Stomach smooth muscle (tissue), 2 donors: Measurements from ENCODE around the gene TRAP1.

Experiments used
- H3K27ac ChIP-seq: one replicate; pipeline ENCODE4 v1.7.0; 2013; ENCODE audit warnings: mild to moderate bottlenecking, low read length, inconsistent platforms
- H3K27me3 ChIP-seq, 2 donors: one replicate each; pipeline ENCODE4 v1.7.0; 2013; ENCODE audit warnings: low read length in 2 of 2; ENCODE audit not compliant: insufficient read depth in 2 of 2, control insufficient read depth in 1 of 2
- H3K36me3 ChIP-seq, 2 donors: one replicate each; pipeline ENCODE4 v1.7.0; 2013; ENCODE audit warnings: low read length in 2 of 2; ENCODE audit not compliant: control insufficient read depth in 2 of 2, insufficient read depth in 2 of 2
- H3K4me1 ChIP-seq: one replicate; pipeline ENCODE4 v1.7.0; 2013; ENCODE audit warnings: low read length; ENCODE audit not compliant: control insufficient read depth, insufficient read depth
- H3K4me3 ChIP-seq, 2 donors: one replicate each; pipeline ENCODE4 v1.7.0; 2013; ENCODE audit warnings: low read length in 2 of 2
- H3K9ac ChIP-seq, 2 donors: one replicate each; pipeline ENCODE4 v1.7.0; 2013; ENCODE audit warnings: low read length in 2 of 2, mild to moderate bottlenecking in 1 of 2
- H3K9me3 ChIP-seq, 2 donors: one replicate each; pipeline ENCODE4 v1.7.0; 2013; ENCODE audit warnings: low read length in 2 of 2; ENCODE audit not compliant: control insufficient read depth in 2 of 2
- donor health status: healthy.
- donor health status: Pancreatic carcinoma.

The TRAP1 gene

GRCh38 chr16:3646348-3646920, 70.9 kb downstream of the TRAP1 start:
- no peak overlapping the region for H3K9ac ChIP-seq
- no peaks in the 10 kb centered on the region for H3K9me3 ChIP-seq
- H3K27me3 ChIP-seq: no peaks in the 10 kb centered on the region
- no peak overlapping the region for H3K4me3 ChIP-seq
- H3K4me1 ChIP-seq: no peaks in the 10 kb centered on the region
- no peak overlapping the region for H3K27ac ChIP-seq
- H3K36me3 ChIP-seq: peaks cover 6% of the 10 kb centered on the region in 2 donors

- H3K36me3 ChIP-seq: peaks cover 4 to 6% of the 10 kb centered on the region in 2 donors
- no peaks in the 10 kb centered on the region for H3K9me3 ChIP-seq
- H3K4me3 ChIP-seq: no peak overlapping the region
- no peak overlapping the region for H3K27ac ChIP-seq
- no peak overlapping the region for H3K9ac ChIP-seq
- H3K4me1 ChIP-seq: no peaks in the 10 kb centered on the region
- H3K27me3 ChIP-seq: no peaks in the 10 kb centered on the region
Observed at GRCh38 chr16:3645504-3646347, 71.6 kb downstream of the TRAP1 start.

- Histone ChIP-seq H3K4me3 (no peak overlapping the region), H3K9me3 (no peaks in the 10 kb centered on the region), H3K27me3 (no peaks in the 10 kb centered on the region), H3K36me3 (peaks cover 2 to 6% of the 10 kb centered on the region in 2 donors), H3K4me1 (no peaks in the 10 kb centered on the region), H3K9ac (no peak overlapping the region), H3K27ac (no peak overlapping the region)
Observed at GRCh38 chr16:3645108-3645503, 72.2 kb downstream of the TRAP1 start.

GRCh38 chr16:3643095-3643730, 74.1 kb downstream of the TRAP1 start:
- Histone ChIP-seq H3K27ac (no peak overlapping the region), H3K9ac (no peak overlapping the region), H3K4me3 (no peak overlapping the region), H3K27me3 (no peaks in the 10 kb centered on the region), H3K36me3 (peaks cover 2 to 6% of the 10 kb centered on the region in 2 donors), H3K9me3 (no peaks in the 10 kb centered on the region), H3K4me1 (no peaks in the 10 kb centered on the region)

- H3K27ac ChIP-seq: no peak overlapping the region
- no peaks in the 10 kb centered on the region for H3K4me1 ChIP-seq
- peaks cover 2 to 6% of the 10 kb centered on the region in 2 donors for H3K36me3 ChIP-seq
- H3K9me3 ChIP-seq: no peaks in the 10 kb centered on the region
- H3K9ac ChIP-seq: no peak overlapping the region
- H3K4me3 ChIP-seq: no peak overlapping the region
- no peaks in the 10 kb centered on the region for H3K27me3 ChIP-seq
Observed at GRCh38 chr16:3642397-3643094, 74.8 kb downstream of the TRAP1 start.

GRCh38 chr16:3641801-3642396, 75.4 kb downstream of the TRAP1 start:
- Histone ChIP-seq H3K36me3 (peaks cover 2 to 6% of the 10 kb centered on the region in 2 donors), H3K27ac (no peak overlapping the region), H3K4me3 (no peak overlapping the region)

GRCh38 chr16:3640632-3641501, 76.5 kb downstream of the TRAP1 start:
- Histone ChIP-seq H3K9ac (no peak overlapping the region), H3K36me3 (peaks cover 2 to 6% of the 10 kb centered on the region in 2 donors), H3K4me3 (no peak overlapping the region)

More at GRCh38 chr16:3641801-3642396, 75.4 kb downstream of the TRAP1 start:
- no peaks in the 10 kb centered on the region for H3K9me3 ChIP-seq
- H3K9ac ChIP-seq: no peak overlapping the region
- H3K27me3 ChIP-seq: no peaks in the 10 kb centered on the region
- H3K4me1 ChIP-seq: no peaks in the 10 kb centered on the region

GRCh38 chr16:3640207-3640606, 77.1 kb downstream of the TRAP1 start:
- H3K9me3 ChIP-seq: no peaks in the 10 kb centered on the region
- H3K27me3 ChIP-seq: no peaks in the 10 kb centered on the region
- H3K4me3 ChIP-seq: no peak overlapping the region
- H3K4me1 ChIP-seq: no peaks in the 10 kb centered on the region
- peaks cover 2 to 6% of the 10 kb centered on the region in 2 donors for H3K36me3 ChIP-seq
- H3K27ac ChIP-seq: no peak overlapping the region
- H3K9ac ChIP-seq: no peak overlapping the region

More at GRCh38 chr16:3640632-3641501, 76.5 kb downstream of the TRAP1 start:
- no peaks in the 10 kb centered on the region for H3K4me1 ChIP-seq
- H3K27me3 ChIP-seq: no peaks in the 10 kb centered on the region
- no peak overlapping the region for H3K27ac ChIP-seq
- H3K9me3 ChIP-seq: no peaks in the 10 kb centered on the region

GRCh38 chr16:3638916-3639644, 78.2 kb downstream of the TRAP1 start:
- Histone ChIP-seq H3K4me3 (no peak overlapping the region), H3K4me1 (no peaks in the 10 kb centered on the region), H3K9ac (no peak overlapping the region), H3K27ac (no peak overlapping the region), H3K27me3 (no peaks in the 10 kb centered on the region), H3K36me3 (peaks cover 2 to 6% of the 10 kb centered on the region in 2 donors), H3K9me3 (no peaks in the 10 kb centered on the region)
